GM12874 (cell line): ENCODE results near the gene LIPE.

Source experiments
- TF ChIP-seq, protein P1 (sequence below): IDR thresholded peaks from 2 replicates; pipeline ENCODE4 v1.5.1; 2011; ENCODE audit warnings: low read depth, mild to moderate bottlenecking, control low read depth, low read length, moderate library complexity; ENCODE audit not compliant: insufficient read depth

LIPE gene

DNA sequence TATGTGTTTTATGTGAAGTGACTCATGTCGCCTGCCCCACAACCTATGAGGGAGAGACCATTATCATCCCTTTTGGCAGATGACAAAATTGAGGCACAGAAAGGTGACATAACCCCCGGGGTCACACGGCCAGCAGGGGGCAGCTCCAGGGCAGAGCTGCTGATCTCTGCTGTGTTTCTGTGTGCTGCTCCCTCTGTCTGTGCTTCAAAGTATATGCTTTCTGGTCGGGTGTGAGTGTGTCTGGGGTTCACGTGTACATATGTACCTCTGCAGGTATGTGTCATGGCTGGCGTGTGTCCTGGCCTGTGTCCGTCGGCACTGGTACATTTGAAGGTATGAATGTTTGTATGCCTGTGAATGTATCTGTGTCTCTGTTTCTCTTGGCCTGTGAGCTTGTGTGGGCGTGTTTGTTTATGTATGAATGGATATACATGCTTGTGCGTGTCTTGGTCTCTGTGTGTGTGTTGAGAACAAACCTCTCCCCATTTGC is 7.1 kb downstream of the LIPE start:
- TF ChIP-seq, protein P1, sequence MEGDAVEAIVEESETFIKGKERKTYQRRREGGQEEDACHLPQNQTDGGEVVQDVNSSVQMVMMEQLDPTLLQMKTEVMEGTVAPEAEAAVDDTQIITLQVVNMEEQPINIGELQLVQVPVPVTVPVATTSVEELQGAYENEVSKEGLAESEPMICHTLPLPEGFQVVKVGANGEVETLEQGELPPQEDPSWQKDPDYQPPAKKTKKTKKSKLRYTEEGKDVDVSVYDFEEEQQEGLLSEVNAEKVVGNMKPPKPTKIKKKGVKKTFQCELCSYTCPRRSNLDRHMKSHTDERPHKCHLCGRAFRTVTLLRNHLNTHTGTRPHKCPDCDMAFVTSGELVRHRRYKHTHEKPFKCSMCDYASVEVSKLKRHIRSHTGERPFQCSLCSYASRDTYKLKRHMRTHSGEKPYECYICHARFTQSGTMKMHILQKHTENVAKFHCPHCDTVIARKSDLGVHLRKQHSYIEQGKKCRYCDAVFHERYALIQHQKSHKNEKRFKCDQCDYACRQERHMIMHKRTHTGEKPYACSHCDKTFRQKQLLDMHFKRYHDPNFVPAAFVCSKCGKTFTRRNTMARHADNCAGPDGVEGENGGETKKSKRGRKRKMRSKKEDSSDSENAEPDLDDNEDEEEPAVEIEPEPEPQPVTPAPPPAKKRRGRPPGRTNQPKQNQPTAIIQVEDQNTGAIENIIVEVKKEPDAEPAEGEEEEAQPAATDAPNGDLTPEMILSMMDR, result peak; percentile 96

DNA sequence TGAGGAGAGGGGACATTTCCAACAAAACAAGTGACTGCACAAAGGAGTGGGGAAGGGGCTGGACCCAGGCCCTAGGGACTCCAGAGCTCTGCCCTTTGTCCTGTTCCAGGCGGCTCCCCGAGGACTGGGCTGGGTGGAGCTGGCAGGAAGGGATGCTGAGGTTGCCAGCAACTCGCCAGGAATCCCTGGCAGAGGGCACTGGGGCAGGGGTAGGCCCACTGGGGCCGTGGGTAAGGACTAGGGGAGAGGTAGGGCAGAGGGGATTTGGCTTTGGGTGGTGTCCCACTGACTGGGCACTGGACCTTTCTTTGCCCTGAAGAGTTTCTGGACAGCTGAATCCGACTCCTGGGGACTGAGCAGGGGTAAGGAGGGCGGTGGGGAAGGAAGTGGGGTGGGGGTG is 7.9 kb downstream of the LIPE start:
- TF ChIP-seq, protein P1, result no peak

DNA sequence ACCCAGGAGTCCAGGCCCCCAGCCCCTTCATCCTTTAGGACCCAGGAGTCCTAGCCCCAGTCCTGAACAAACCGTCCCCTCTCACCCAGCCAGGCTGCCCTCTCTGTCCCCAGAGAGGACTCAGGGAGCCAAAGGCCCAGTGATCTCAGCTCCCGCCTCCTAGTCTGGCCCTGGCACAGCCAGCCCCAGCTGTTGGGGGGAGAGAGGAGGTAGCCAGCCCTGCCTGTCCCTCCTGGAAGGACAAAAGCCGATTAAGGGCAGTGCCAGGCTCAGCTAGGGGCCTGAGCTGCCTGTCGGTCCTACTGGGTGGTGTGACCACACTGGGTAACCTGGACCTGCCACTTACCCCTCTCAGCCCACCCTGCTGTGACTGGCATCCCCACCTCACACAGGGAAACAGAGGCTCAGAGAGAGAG is 14.5 kb downstream of the LIPE start:
- TF ChIP-seq, protein P1, result no peak

DNA sequence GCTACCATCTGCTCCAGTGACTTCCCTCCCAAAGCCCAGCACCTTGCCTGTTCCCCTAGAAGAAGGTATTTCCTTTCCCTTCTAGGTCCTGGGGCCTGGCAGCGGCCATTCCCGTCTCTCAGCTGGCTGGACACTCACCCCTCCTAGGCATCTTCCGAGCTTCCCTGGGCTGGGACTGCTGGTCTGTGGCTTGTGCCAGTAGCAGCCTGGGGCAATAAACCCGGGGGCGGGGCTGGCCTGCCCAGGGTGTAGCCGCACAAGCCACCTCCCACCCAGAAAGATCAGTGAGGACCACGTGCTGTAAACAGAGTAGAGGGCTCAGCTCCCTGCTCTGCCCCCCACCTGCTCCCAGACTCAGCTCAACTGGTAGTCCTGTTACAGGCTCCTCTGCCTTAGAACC is 15.0 kb downstream of the LIPE start:
- TF ChIP-seq, protein P1, result no peak

DNA sequence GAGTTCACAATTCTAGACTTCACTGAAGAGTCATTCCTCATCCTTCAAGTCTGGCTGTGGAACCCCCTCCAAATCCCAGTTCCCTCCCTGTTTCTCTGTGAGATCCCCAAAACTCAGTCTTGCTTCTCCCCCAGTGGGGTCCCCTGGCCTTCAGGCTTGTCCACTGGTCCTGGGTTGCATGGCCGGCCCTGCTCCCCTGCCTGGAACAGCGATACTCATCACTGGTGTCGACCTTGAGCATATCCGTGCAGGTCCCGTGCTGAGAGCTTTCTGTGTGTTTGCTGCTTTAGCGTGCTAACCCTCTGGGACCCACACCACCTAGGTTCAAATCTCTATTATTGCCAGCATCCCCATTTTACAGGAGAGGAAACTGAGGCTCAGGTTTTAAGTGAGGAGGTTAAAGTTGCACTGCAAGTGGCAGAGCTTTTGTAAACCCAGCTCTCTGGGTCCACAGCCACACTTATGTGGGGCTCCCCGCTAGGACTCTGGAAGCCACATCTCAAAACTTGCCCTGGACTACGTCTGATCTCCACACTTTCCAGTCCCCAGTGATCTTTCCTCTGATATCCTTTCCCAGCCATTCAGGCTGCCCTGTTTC is 15.5 kb downstream of the LIPE start:
- TF ChIP-seq, protein P1, result no peak

DNA sequence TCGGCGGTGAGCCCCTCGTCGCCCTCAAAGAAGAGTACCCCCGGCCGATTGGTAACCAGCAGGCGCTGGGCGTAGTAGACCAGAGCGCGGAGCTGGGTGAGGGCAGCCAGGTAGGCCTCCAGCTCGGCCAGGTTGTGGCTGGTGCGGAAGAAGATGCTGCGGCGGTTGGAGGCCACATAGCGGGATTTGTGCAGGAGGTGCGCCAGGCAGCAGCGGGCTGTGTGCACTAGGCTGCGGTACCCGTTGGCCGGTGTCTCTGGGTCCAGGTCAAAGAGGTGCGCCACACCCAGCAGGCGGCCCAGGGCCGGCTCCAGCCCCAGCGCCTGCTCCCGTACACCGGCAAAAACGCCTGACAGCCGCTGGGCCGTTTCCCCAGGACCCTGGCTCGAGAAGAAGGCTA is 16.8 kb downstream of the LIPE start:
- TF ChIP-seq, protein P1, result no peak

DNA sequence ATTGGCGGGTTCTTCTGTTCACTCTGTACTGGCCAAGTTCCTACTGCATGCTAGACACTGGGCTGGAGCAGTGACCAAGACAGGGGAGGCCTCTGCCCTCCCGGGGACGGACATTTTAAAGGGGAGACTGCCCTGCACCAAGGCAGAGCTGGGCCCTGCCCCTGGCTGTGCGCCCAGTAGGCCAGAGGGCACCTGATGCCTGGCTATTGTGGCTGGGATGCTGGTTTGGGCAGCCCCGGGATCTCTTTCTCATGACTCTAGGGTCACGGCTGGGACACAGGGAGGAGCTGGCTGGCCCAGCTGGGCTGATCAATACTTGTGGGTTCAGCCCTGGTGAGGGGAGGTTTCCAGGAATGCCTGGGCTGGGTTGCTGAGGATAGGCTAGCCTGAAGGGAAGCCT is 17.7 kb downstream of the LIPE start:
- TF ChIP-seq, protein P1, result no peak
